Caco-2 (cell line): Measurements from ENCODE around the gene MKRN2OS. TPM values are rescaled to one million over a fixed set of nuclear protein-coding genes. Genes with fewer than 3 reads are reported as not detected.
A peak's percentile ranks its signal among the peaks of the same experiment; 100 is the strongest.

Experiments used
- BruUV-seq: library from RNA; stranded (reverse); fragments of 400-500 nt; replicated peaks from 2 replicates; lab custom pipeline; 2021; lab: Mats Ljungman, UMichigan
- CTCF ChIA-PET: fragments of 300-600 bp; sonication (Branson Sonifier 250); formaldehyde crosslinking; loops from one replicate; lab custom pipeline; 2022; ENCODE audit warnings: antibody characterized with exemption; lab: Charles Lee
- POLR2A ChIA-PET: fragments of 300-600 bp; sonication (Branson Sonifier 250); formaldehyde crosslinking; loops from one replicate; lab custom pipeline; 2022; ENCODE audit warnings: antibody characterized with exemption; lab: Charles Lee
- DNase-seq, 2 experiments: peaks; one replicate each; pipeline versions ENCODE4 v3.0.0 to v3.0.0-alpha.2; 2020 to 2022
- H3K27me3 ChIP-seq: replicated peaks from 2 replicates; pipeline ENCODE4 v1.6.0; 2011; ENCODE audit warnings: low read length; ENCODE audit not compliant: control insufficient read depth, insufficient read depth
- H3K36me3 ChIP-seq: 2 replicates; pipeline ENCODE4 v1.5.1; 2011; ENCODE audit warnings: low read length; ENCODE audit not compliant: control insufficient read depth, insufficient read depth
- H3K4me1 ChIP-seq: fragments of 250-450 bp; sonication (Bioruptor Pico); 2 replicates; pipeline ENCODE4 v1.5.1; 2020; ENCODE audit warnings: mild to moderate bottlenecking
- H3K4me3 ChIP-seq: 2 replicates; pipeline ENCODE4 v1.5.1; 2011; ENCODE audit warnings: low read depth, mild to moderate bottlenecking, control low read depth, low read length
- H3K9me3 ChIP-seq: fragments of 250-450 bp; sonication (Bioruptor Pico); 2 replicates; pipeline ENCODE4 v1.5.1; 2020; ENCODE audit warnings: mild to moderate bottlenecking, moderate library complexity
- H3K27ac Mint-ChIP-seq: one replicate; pipeline ENCODE4 v1.8.0; 2022; ENCODE audit warnings: mixed read lengths; ENCODE audit not compliant: unreplicated experiment
- H3K27me3 Mint-ChIP-seq: one replicate; pipeline ENCODE4 v1.8.0; 2022; ENCODE audit warnings: mixed read lengths; ENCODE audit not compliant: insufficient read depth, unreplicated experiment
- H3K36me3 Mint-ChIP-seq: one replicate; pipeline ENCODE4 v1.8.0; 2022; ENCODE audit warnings: mild to moderate bottlenecking, mixed read lengths; ENCODE audit not compliant: insufficient read depth, unreplicated experiment
- H3K4me1 Mint-ChIP-seq: one replicate; pipeline ENCODE4 v1.8.0; 2022; ENCODE audit warnings: low read depth, mixed read lengths; ENCODE audit not compliant: unreplicated experiment
- H3K4me3 Mint-ChIP-seq: one replicate; pipeline ENCODE4 v1.8.0; 2022; ENCODE audit warnings: mild to moderate bottlenecking, moderate library complexity, mixed read lengths; ENCODE audit not compliant: unreplicated experiment
- H3K9me3 Mint-ChIP-seq: one replicate; pipeline ENCODE4 v1.8.0; 2022; ENCODE audit warnings: mixed read lengths; ENCODE audit not compliant: unreplicated experiment
- intact Hi-C: fragments of 100-400 bp; cut with micrococcal nuclease; formaldehyde crosslinking; loops from one replicate; pipeline ENCODE4 v1.10.0; 2022; ENCODE audit not compliant: unreplicated experiment
- total RNA-seq: library from RNA; stranded (reverse); gene quantifications from 2 replicates; pipeline ENCODE4 v1.2.3, GENCODE V29; 2022
- TF ChIP-seq, protein P1 (sequence below), 2 experiments: fragments of 200-600 bp in 1 of 2; IDR thresholded peaks; 1 replicate in 1 of 2; 2 replicates in 1 of 2; pipeline versions ENCODE4 v1.5.1 to v1.8.0; 2011 to 2022; ENCODE audit warnings: antibody characterized with exemption in 1 of 2, control low read depth in 1 of 2, inconsistent platforms in 1 of 2, low read depth in 1 of 2, low read length in 1 of 2, mild to moderate bottlenecking in 1 of 2, moderate library complexity in 1 of 2; ENCODE audit not compliant: insufficient read depth in 1 of 2, severe bottlenecking in 1 of 2, unreplicated experiment in 1 of 2

Gene MKRN2OS
- total RNA-seq, 1 experiment from 2014 or later, result 1.6 TPM

DNA sequence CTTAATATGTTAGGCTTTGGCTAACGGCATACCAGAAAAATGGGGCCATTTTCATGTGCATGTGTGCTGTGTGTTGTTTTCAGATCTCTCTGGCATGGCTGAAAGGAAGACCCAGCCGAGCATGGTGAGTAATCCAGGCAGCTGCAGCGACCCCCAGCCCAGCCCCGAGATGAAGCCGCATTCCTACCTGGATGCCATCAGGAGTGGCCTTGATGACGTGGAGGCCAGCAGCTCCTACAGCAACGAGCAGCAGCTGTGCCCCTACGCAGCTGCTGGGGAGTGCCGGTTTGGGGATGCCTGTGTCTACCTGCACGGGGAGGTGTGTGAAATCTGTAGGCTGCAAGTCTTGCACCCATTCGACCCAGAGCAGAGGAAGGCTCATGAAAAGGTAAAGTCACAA lies 26.7 kb upstream of the MKRN2OS start:
- Histone ChIP-seq H3K27me3 (no peaks in the 10 kb centered on the region), H3K9me3 (no peaks in the 10 kb centered on the region), H3K4me1 (no peaks in the 10 kb centered on the region), H3K36me3 (no peaks in the 10 kb centered on the region; the same call in none of the 2 replicates), H3K4me3 (no peak overlapping the region)
- peaks cover 80% of the 10 kb centered on the region for H3K36me3 Mint-ChIP-seq
- H3K4me1 Mint-ChIP-seq, result no peaks in the 10 kb centered on the region
- H3K4me3 Mint-ChIP-seq, result no peak overlapping the region
- TF ChIP-seq, protein P1, sequence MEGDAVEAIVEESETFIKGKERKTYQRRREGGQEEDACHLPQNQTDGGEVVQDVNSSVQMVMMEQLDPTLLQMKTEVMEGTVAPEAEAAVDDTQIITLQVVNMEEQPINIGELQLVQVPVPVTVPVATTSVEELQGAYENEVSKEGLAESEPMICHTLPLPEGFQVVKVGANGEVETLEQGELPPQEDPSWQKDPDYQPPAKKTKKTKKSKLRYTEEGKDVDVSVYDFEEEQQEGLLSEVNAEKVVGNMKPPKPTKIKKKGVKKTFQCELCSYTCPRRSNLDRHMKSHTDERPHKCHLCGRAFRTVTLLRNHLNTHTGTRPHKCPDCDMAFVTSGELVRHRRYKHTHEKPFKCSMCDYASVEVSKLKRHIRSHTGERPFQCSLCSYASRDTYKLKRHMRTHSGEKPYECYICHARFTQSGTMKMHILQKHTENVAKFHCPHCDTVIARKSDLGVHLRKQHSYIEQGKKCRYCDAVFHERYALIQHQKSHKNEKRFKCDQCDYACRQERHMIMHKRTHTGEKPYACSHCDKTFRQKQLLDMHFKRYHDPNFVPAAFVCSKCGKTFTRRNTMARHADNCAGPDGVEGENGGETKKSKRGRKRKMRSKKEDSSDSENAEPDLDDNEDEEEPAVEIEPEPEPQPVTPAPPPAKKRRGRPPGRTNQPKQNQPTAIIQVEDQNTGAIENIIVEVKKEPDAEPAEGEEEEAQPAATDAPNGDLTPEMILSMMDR (IDR thresholded peaks at IDR 0.05; ENCODE audit: insufficient read depth in 1 of 2, low read depth in 1 of 2, low read length in 1 of 2, severe bottlenecking in 1 of 2, unreplicated experiment in 1 of 2), result no peak
- CTCF ChIA-PET, result no interaction called here
- BruUV-seq, result no TSS peak
- no peak for DNase-seq
- H3K9me3 Mint-ChIP-seq, result no peaks in the 10 kb centered on the region
- POLR2A ChIA-PET, result no interaction called here
- intact Hi-C loops, result no loop called here
- H3K27ac Mint-ChIP-seq, result no peak overlapping the region
- H3K27me3 Mint-ChIP-seq, result no peaks in the 10 kb centered on the region

DNA sequence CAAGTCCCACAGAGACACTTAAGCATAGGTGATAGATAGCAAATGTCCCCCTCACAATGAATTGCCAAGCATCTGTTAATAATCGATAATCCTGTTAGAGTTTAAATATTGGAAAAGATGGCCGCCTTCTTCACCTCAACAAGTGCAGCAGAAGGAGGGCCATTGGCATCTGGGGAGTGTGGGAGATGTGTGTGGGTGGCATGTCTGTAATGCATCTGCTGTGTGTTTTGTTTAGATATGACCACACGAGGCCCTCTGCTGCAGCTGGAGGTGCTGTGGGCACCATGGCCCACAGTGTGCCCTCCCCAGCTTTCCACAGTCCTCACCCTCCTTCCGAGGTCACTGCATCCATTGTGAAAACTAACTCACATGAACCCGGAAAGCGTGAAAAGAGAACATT lies 24.5 kb upstream of the MKRN2OS start:
- DNase-seq, result no peak
- Mint-ChIP-seq H3K27ac (peak overlapping the region; percentile 28), H3K4me1 (no peaks in the 10 kb centered on the region), H3K36me3 (peaks cover 60% of the 10 kb centered on the region), H3K9me3 (no peaks in the 10 kb centered on the region), H3K4me3 (no peak overlapping the region), H3K27me3 (no peaks in the 10 kb centered on the region)
- intact Hi-C loops, result no loop called here
- no TSS peak for BruUV-seq
- CTCF ChIA-PET, result no interaction called here
- H3K36me3 ChIP-seq, result no peaks in the 10 kb centered on the region; the same call in none of the 2 replicates
- H3K27me3 ChIP-seq, result no peaks in the 10 kb centered on the region
- peaks cover 3% of the 10 kb centered on the region; the same call in 1 of the 2 replicates for H3K9me3 ChIP-seq
- H3K4me1 ChIP-seq, result no peaks in the 10 kb centered on the region
- H3K4me3 ChIP-seq, result no peak overlapping the region
- TF ChIP-seq, protein P1 (IDR thresholded peaks at IDR 0.05; ENCODE audit: insufficient read depth in 1 of 2, low read depth in 1 of 2, low read length in 1 of 2, severe bottlenecking in 1 of 2, unreplicated experiment in 1 of 2), result no peak
- POLR2A ChIA-PET, result no interaction called here

- H3K9me3 Mint-ChIP-seq, result no peaks in the 10 kb centered on the region
- ChIA-PET CTCF (no interaction called here), POLR2A (interaction anchor here (0.7 kb wide), 1 partner anchor 273 kb away, joined by 6 read pairs; the partner anchor contains the start of gene RPL32)
- Histone ChIP-seq H3K27me3 (no peaks in the 10 kb centered on the region), H3K4me1 (no peaks in the 10 kb centered on the region), H3K9me3 (peaks cover 3% of the 10 kb centered on the region; the same call in 1 of the 2 replicates), H3K4me3 (no peak overlapping the region), H3K36me3 (no peaks in the 10 kb centered on the region; the same call in none of the 2 replicates)
- no peaks in the 10 kb centered on the region for H3K4me1 Mint-ChIP-seq
- TF ChIP-seq, protein P1 (IDR thresholded peaks at IDR 0.05; ENCODE audit: insufficient read depth in 1 of 2, low read depth in 1 of 2, low read length in 1 of 2, severe bottlenecking in 1 of 2, unreplicated experiment in 1 of 2), result no peak
- H3K4me3 Mint-ChIP-seq, result no peak overlapping the region
- no peak for DNase-seq
- intact Hi-C loops, result no loop called here
- no peak overlapping the region for H3K27ac Mint-ChIP-seq
- H3K36me3 Mint-ChIP-seq, result peaks cover 49% of the 10 kb centered on the region
- H3K27me3 Mint-ChIP-seq, result no peaks in the 10 kb centered on the region
- no TSS peak for BruUV-seq
Measured at GRCh38 chr3:12568747-12569146, 23.4 kb upstream of the MKRN2OS start.
